ENCODE measurements around the gene SAMM50.
"Not testable (repeated sequence)": the region's sequence is repeated elsewhere in the genome, so short reads cannot be mapped to it uniquely, and the experiment has no call there.

Gene SAMM50

GRCh38 chr22:44003405-44004103 is 48.3 kb downstream of the SAMM50 start:
- no peak for DNase-seq

- no peak for DNase-seq
Observed at GRCh38 chr22:44004104-44004460, 48.8 kb downstream of the SAMM50 start.

- DNase-seq, result no peak
Observed at GRCh38 chr22:44005524-44005923, 50.3 kb downstream of the SAMM50 start.

- DNase-seq, result no peak
Observed at GRCh38 chr22:44012162-44012561, 56.9 kb downstream of the SAMM50 start.

- DNase-seq, result no peak
Observed at GRCh38 chr22:44012591-44012990, 57.3 kb downstream of the SAMM50 start.

- no peak for DNase-seq
Observed at GRCh38 chr22:44014241-44014640, 59.0 kb downstream of the SAMM50 start.

- DNase-seq, result not testable (repeated sequence)
Observed at GRCh38 chr22:44016586-44016985, 61.3 kb downstream of the SAMM50 start.

GRCh38 chr22:44018594-44018993 is 63.4 kb downstream of the SAMM50 start:
- no peak for DNase-seq

GRCh38 chr22:44019416-44019815 is 64.2 kb downstream of the SAMM50 start:
- DNase-seq, result no peak

- no peak for DNase-seq
Observed at GRCh38 chr22:44019846-44020245, 64.6 kb downstream of the SAMM50 start.

- no peak for DNase-seq
Observed at GRCh38 chr22:44020981-44021380, 65.7 kb downstream of the SAMM50 start.

- peak; percentile 42 for DNase-seq
Observed at GRCh38 chr22:44023404-44024287, 68.4 kb downstream of the SAMM50 start.

GRCh38 chr22:44024288-44024921 is 69.2 kb downstream of the SAMM50 start, which contains the start of gene PARVB:
PARVB (plus strand) TSS chr22:44024302; CDS start chr22:44024340, 38 bp downstream.
- DNase-seq, result peak; percentile 28

GRCh38 chr22:44025171-44026065 is 70.2 kb downstream of the SAMM50 start:
- peak; percentile 28 for DNase-seq

GRCh38 chr22:44026066-44026629 is 70.9 kb downstream of the SAMM50 start:
- DNase-seq, result no peak

- peak; percentile 87 for DNase-seq
Observed at GRCh38 chr22:44026630-44027511, 71.6 kb downstream of the SAMM50 start.

GRCh38 chr22:44028091-44028490 is 72.8 kb downstream of the SAMM50 start:
- no peak for DNase-seq

- DNase-seq, result no peak
Observed at GRCh38 chr22:44029069-44029468, 73.8 kb downstream of the SAMM50 start.

- DNase-seq, result no peak
Observed at GRCh38 chr22:44030051-44030701, 74.9 kb downstream of the SAMM50 start.

- DNase-seq, result no peak
Observed at GRCh38 chr22:44030702-44031082, 75.5 kb downstream of the SAMM50 start.

Data from CD4-positive, alpha-beta T cell treated with Interleukin-21 for 1 hour (primary cell).